Measurements from ENCODE around the gene TASP1. TPM values are rescaled to one million over a fixed set of nuclear protein-coding genes. Genes with fewer than 3 reads are reported as not detected.

Gene TASP1
- total RNA-seq, 6 experiments from 2014 or later, result 5.2 to 6.4 (median 6.0) TPM

DNA sequence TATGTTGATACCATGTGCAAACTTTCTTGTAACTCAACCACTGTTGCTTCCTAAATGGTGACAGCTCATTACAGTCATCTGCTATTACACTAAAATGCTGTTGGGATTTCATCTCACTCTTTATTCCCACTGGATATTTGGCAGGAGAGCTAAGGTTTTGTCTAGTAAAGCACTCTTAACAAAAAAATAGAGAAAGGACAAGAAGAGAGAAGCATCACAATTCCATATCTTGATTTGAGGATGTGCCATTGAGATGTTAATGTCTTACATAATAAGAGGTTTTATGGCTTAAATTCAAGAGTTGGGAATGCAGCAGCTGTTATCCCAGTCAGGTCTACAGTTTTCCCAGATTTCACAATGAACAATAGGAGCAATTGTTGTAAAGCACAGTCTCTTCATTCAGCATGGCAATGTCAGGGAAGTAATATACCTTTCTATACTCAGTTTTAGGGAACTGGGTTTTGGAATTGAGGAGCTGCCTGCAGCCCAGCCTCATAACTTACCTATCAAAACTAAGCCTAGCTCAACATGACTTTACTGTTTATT lies 282.7 kb downstream of the TASP1 start:
- Mint-ChIP-seq H3K4me1 (ENCODE audit: low read depth) (no peaks in the 10 kb centered on the region), H3K36me3 (ENCODE audit: low read depth) (no peaks in the 10 kb centered on the region), H3K27me3 (ENCODE audit: insufficient read depth) (peaks cover 2% of the 10 kb centered on the region; the same call in 1 of the 2 replicates), H3K9me3 (peaks cover 5% of the 10 kb centered on the region), H3K4me3 (no peak overlapping the region), H3K27ac (no peak overlapping the region)
- DNase-seq, result no peak
- TF ChIP-seq, protein P1, sequence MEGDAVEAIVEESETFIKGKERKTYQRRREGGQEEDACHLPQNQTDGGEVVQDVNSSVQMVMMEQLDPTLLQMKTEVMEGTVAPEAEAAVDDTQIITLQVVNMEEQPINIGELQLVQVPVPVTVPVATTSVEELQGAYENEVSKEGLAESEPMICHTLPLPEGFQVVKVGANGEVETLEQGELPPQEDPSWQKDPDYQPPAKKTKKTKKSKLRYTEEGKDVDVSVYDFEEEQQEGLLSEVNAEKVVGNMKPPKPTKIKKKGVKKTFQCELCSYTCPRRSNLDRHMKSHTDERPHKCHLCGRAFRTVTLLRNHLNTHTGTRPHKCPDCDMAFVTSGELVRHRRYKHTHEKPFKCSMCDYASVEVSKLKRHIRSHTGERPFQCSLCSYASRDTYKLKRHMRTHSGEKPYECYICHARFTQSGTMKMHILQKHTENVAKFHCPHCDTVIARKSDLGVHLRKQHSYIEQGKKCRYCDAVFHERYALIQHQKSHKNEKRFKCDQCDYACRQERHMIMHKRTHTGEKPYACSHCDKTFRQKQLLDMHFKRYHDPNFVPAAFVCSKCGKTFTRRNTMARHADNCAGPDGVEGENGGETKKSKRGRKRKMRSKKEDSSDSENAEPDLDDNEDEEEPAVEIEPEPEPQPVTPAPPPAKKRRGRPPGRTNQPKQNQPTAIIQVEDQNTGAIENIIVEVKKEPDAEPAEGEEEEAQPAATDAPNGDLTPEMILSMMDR (IDR thresholded peaks at IDR 0.05), result no peak

DNA sequence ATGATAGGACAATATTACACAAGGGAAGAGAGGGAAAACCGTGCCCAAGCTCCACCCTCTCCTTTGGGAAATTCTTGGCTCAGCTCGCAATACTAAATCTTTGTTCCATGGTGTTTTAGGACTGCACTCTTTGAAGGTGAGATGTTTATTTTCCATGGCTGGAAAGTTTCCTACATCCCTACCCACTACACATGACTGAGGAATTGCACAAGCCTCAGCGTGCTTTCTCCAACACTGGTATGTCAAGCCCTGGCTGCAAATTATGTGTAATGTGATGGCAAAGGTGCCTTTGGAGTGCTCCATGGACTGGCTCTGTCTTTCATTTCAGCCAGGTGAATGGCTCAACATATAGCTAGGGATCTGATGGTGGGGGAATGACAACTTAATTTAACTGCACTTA lies 283.3 kb downstream of the TASP1 start:
- no peak overlapping the region for H3K27ac Mint-ChIP-seq
- no peaks in the 10 kb centered on the region for H3K36me3 Mint-ChIP-seq (ENCODE audit: low read depth)
- DNase-seq, result no peak
- TF ChIP-seq, protein P1 (IDR thresholded peaks at IDR 0.05), result no peak
- H3K4me1 Mint-ChIP-seq (ENCODE audit: low read depth), result no peaks in the 10 kb centered on the region
- peaks cover 5% of the 10 kb centered on the region for H3K9me3 Mint-ChIP-seq
- no peak overlapping the region for H3K4me3 Mint-ChIP-seq
- H3K27me3 Mint-ChIP-seq (ENCODE audit: insufficient read depth), result peaks cover 2% of the 10 kb centered on the region; the same call in 1 of the 2 replicates

DNA sequence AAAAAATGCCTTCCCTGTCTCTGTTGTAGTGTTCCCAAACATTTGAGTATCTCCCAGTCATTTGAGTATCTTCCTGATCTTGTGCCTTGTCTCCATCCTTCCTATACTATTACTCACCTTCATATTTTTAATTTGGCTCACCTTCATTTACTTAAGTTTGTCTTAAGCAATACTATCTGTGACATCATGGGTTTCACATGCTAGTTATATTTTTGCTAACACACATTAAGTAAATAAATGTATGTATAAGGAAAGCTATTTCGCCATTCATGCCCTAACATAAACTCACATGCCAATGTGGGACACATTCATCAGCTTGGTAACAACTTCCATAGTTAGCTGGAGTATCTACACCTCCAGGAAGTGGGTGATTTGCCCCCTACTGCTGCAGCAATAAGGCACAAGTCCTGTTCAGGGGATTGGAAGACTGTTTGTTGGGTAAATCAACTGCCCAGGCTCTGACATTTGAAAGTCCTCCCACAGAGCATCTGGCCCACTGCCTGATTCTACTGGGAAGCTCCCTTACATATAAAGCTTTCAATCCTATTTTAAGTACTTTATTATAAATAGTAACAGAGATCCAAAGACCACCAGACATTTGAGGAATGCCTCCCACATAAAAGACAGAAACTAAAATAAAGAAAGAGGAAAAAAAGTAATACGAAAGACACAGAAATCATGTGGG lies 285.3 kb downstream of the TASP1 start:
- peaks cover 5% of the 10 kb centered on the region for H3K9me3 Mint-ChIP-seq
- H3K4me1 Mint-ChIP-seq (ENCODE audit: low read depth), result peaks cover 6% of the 10 kb centered on the region
- TF ChIP-seq, protein P1 (IDR thresholded peaks at IDR 0.05), result no peak
- no peaks in the 10 kb centered on the region for H3K36me3 Mint-ChIP-seq (ENCODE audit: low read depth)
- no peak for DNase-seq
- H3K27ac Mint-ChIP-seq, result no peak overlapping the region
- peaks cover under 1% of the 10 kb centered on the region; the same call in 1 of the 2 replicates for H3K27me3 Mint-ChIP-seq (ENCODE audit: insufficient read depth)
- no peak overlapping the region for H3K4me3 Mint-ChIP-seq

DNA sequence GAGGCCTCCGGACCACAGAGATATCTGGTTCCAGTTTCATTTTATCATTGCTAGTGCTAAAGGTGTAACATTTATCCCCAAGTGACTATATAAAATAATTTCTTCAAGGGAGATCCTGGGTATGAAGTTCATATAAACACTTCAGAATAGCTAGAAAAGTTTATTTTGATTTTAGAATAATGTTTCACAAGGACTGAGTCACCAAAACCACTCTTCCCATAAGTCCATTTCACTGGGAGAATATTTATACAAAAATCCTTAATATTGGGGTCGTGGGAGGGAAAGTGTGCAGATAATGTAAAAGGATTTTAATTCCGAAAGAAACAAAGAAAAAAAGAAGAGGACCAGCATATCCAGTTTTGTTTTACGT lies 289.5 kb downstream of the TASP1 start:
- TF ChIP-seq, protein P1 (IDR thresholded peaks at IDR 0.05), result no peak
- peak overlapping the region; percentile 15; the same call in 1 of the 2 replicates for H3K4me3 Mint-ChIP-seq
- peaks cover 6% of the 10 kb centered on the region for H3K4me1 Mint-ChIP-seq (ENCODE audit: low read depth)
- no peak overlapping the region for H3K27ac Mint-ChIP-seq
- DNase-seq, result no peak
- 0 out of 2 replicates have a peak, but pooled peaks cover under 1% of the 10 kb centered on the region for H3K9me3 Mint-ChIP-seq
- no peaks in the 10 kb centered on the region for H3K27me3 Mint-ChIP-seq (ENCODE audit: insufficient read depth)
- no peaks in the 10 kb centered on the region for H3K36me3 Mint-ChIP-seq (ENCODE audit: low read depth)

DNA sequence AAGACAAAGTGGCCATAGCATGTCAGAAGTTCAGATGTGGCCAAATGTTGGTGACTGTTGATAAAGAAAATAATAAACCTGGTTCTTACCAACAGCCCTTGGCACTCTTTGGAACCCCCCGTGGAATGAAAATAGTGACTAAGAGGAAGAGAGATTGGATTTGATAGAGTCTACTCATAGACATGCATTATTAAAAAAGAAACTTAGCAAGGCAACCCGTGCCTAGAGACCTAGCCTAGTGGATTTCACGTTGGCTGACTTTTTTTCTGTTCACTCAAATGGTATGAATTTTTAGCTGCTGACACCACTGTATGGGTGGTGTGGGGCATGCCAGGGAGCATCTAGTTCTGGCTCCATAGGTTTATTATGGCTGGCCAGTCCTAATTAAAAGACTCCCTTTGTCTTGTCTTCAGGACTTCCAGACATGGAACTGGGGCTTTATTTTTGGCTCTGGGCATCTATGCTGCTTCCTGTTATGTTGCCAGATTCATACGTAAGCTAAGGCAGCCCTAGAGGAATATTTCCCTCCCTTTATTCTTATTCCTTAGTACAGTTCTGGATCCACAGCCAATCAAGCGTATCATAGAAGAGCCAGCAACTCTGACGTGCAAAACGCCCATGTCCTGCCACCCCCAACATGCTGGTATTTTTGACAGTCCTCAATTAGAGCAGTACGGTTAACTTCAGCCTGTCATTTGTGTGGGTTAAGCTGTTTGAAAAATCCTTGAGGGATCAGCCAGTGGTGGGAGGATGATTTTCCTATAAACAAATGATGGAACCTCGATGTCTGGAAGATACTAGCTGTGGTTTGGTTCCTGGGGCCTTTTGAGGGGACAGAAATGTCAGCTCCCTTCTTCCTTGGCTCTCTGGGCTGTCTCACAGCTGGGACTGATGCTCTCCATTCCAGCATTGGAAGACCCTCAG lies 290.2 kb downstream of the TASP1 start:
- Mint-ChIP-seq H3K27me3 (ENCODE audit: insufficient read depth) (no peaks in the 10 kb centered on the region), H3K27ac (no peak overlapping the region), H3K36me3 (ENCODE audit: low read depth) (no peaks in the 10 kb centered on the region), H3K4me3 (peak overlapping the region; percentile 15; the same call in 1 of the 2 replicates), H3K9me3 (peaks cover 6% of the 10 kb centered on the region; the same call in 1 of the 2 replicates), H3K4me1 (ENCODE audit: low read depth) (peaks cover 6% of the 10 kb centered on the region)
- DNase-seq, result no peak
- TF ChIP-seq, protein P1 (IDR thresholded peaks at IDR 0.05), result no peak
